T-helper 2 cell treated with Interferon-gamma antibody and Interleukin-4, amounts not matched to agents 5 μg/mL and 100 μg/mL, for 36 hours (primary cell): ENCODE data around the gene OLFML1.

ENCODE experiments used
- DNase-seq: peaks from one replicate; pipeline ENCODE4 v3.0.0; 2021; ENCODE audit warnings: low spot score
- H3K27ac Mint-ChIP-seq: one replicate; pipeline ENCODE4 v1.8.0; 2021; ENCODE audit warnings: mild to moderate bottlenecking, mixed read lengths
- H3K27me3 Mint-ChIP-seq: one replicate; pipeline ENCODE4 v1.8.0; 2021; ENCODE audit warnings: low read depth, mixed read lengths
- H3K36me3 Mint-ChIP-seq: one replicate; pipeline ENCODE4 v1.8.0; 2021; ENCODE audit warnings: low read depth, mixed read lengths
- H3K4me1 Mint-ChIP-seq: one replicate; pipeline ENCODE4 v1.8.0; 2021; ENCODE audit warnings: low read depth, mixed read lengths
- H3K4me3 Mint-ChIP-seq: one replicate; pipeline ENCODE4 v1.8.0; 2022; ENCODE audit warnings: mild to moderate bottlenecking, moderate library complexity, mixed read lengths
- H3K9me3 Mint-ChIP-seq: one replicate; pipeline ENCODE4 v1.8.0; 2021; ENCODE audit warnings: mixed read lengths

Gene OLFML1

GRCh38 chr11:7523416-7524210, 38.3 kb downstream of the OLFML1 start:
- H3K27ac Mint-ChIP-seq: no peak overlapping the region
- no peaks in the 10 kb centered on the region for H3K36me3 Mint-ChIP-seq
- no peaks in the 10 kb centered on the region for H3K9me3 Mint-ChIP-seq
- peaks cover 6% of the 10 kb centered on the region for H3K27me3 Mint-ChIP-seq
- no peak for DNase-seq
- H3K4me3 Mint-ChIP-seq: no peak overlapping the region
- H3K4me1 Mint-ChIP-seq: peaks cover 32% of the 10 kb centered on the region

DNA sequence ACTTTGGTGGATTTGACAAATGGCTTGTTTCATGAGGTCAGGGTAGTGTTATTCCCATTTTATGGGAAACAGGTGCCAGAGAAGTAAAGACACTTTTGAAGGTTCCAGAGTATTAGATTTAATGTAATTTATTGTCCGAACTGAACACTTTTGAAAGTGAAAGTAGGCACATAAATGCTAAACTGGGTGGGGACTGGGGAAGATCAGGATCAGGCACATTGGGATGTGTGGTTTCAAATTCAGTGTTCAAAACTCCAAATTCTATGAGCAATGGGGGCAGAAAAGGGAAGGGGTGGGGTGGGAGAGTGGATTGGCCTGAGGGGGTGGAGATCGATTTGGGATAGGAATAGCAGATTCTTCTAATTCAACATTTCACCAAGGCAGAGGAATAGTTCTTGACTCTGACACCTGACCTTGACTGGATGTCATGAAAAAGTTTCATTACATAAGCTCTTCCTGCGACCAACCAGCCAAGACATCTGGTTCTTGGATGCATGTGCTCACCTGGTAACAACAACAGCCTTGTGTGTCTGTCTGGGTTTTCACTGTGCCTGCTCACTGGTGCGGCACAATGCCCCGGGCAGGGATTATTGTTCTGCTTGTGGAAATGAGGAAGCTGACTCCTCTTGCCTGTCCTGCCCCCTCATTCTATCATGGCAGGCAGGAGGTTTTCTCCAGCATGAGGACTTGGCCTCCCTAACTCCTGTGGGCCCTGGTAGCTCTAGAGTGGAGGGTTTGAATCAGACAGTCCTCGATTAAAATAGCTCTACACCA, 39.3 kb downstream of the OLFML1 start:
- H3K36me3 Mint-ChIP-seq: no peaks in the 10 kb centered on the region
- H3K9me3 Mint-ChIP-seq: no peaks in the 10 kb centered on the region
- H3K27me3 Mint-ChIP-seq: peaks cover 4% of the 10 kb centered on the region
- H3K4me1 Mint-ChIP-seq: peaks cover 32% of the 10 kb centered on the region
- no peak for DNase-seq
- H3K4me3 Mint-ChIP-seq: no peak overlapping the region
- no peak overlapping the region for H3K27ac Mint-ChIP-seq

DNA sequence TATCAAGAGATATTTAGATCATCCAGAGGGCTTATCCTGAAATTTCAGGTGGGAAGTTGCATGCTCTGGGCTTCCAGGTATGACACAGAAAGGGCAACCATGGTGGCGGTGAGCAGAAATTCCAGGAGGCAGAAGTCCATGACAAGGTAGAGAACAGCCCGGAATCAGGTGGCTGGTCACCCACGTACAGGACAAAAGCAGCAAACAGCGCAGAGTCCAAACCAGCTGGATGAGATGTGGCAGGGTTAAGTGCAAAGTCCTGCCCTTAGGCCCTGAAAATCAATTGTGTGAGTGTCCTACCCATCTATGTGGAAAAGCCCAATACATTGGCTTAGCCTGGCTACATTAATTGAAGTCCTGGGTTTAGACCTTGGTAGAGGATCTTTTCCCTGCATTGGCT, 40.1 kb downstream of the OLFML1 start:
- Mint-ChIP-seq H3K27ac (no peak overlapping the region), H3K4me1 (peaks cover 32% of the 10 kb centered on the region), H3K27me3 (peaks cover 4% of the 10 kb centered on the region), H3K36me3 (no peaks in the 10 kb centered on the region), H3K9me3 (no peaks in the 10 kb centered on the region), H3K4me3 (no peak overlapping the region)
- DNase-seq: no peak

GRCh38 chr11:7527029-7527428, 41.7 kb downstream of the OLFML1 start:
- Mint-ChIP-seq H3K27ac (peak overlapping the region; percentile 2), H3K36me3 (no peaks in the 10 kb centered on the region), H3K4me3 (peak overlapping the region; percentile 54), H3K9me3 (no peaks in the 10 kb centered on the region), H3K4me1 (peaks cover 32% of the 10 kb centered on the region), H3K27me3 (peaks cover 4% of the 10 kb centered on the region)
- DNase-seq: no peak

- H3K4me1 Mint-ChIP-seq: peaks cover 34% of the 10 kb centered on the region
- H3K4me3 Mint-ChIP-seq: no peak overlapping the region
- no peaks in the 10 kb centered on the region for H3K36me3 Mint-ChIP-seq
- H3K27me3 Mint-ChIP-seq: peaks cover 5% of the 10 kb centered on the region
- no peak overlapping the region for H3K27ac Mint-ChIP-seq
- no peaks in the 10 kb centered on the region for H3K9me3 Mint-ChIP-seq
- DNase-seq: no peak
Observed at GRCh38 chr11:7528514-7529049, 43.3 kb downstream of the OLFML1 start.

DNA sequence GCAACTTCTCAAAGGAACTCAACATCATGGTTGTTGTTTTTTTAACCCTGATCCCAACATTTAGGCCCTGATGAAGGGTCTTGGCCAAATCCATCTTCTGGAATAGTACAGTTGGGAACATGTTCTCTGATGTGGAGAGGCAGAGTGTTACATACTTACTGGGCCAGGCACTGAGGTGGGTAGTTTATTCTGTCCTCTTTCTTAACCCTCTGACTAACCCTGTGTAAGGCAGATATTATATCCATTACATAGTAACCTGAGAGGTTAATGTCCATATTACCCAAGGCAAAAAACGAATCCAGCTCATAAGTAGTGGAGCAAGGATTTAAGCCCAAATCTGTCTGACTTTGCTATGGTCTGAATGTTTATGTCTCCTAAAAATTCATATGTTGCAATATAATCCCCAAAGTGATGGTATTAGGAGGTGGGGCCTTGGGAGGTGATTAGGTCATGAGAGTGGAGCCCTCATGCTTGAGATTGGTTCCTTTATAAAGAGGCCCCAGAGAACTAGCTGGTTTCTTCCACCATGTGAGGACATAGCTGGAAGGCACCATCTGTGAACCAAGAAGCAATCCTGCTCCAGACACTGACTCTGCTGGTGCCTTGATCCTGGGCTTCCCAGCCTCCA, 44.8 kb downstream of the OLFML1 start:
- Mint-ChIP-seq H3K9me3 (no peaks in the 10 kb centered on the region), H3K4me1 (peaks cover 31% of the 10 kb centered on the region), H3K4me3 (no peak overlapping the region), H3K36me3 (no peaks in the 10 kb centered on the region), H3K27me3 (peaks cover 4% of the 10 kb centered on the region), H3K27ac (no peak overlapping the region)
- DNase-seq: no peak

- H3K4me1 Mint-ChIP-seq: peaks cover 28% of the 10 kb centered on the region
- no peak for DNase-seq
- no peak overlapping the region for H3K27ac Mint-ChIP-seq
Observed at GRCh38 chr11:7531011-7531410, 45.7 kb downstream of the OLFML1 start.

GRCh38 chr11:7532405-7533145, 47.3 kb downstream of the OLFML1 start:
- Mint-ChIP-seq H3K4me1 (peaks cover 17% of the 10 kb centered on the region), H3K9me3 (no peaks in the 10 kb centered on the region), H3K27ac (no peak overlapping the region), H3K36me3 (no peaks in the 10 kb centered on the region), H3K4me3 (no peak overlapping the region), H3K27me3 (peaks cover 14% of the 10 kb centered on the region)
- DNase-seq: no peak

More at GRCh38 chr11:7531011-7531410, 45.7 kb downstream of the OLFML1 start:
- Mint-ChIP-seq H3K9me3 (no peaks in the 10 kb centered on the region), H3K36me3 (no peaks in the 10 kb centered on the region), H3K27me3 (peaks cover 6% of the 10 kb centered on the region), H3K4me3 (no peak overlapping the region)

- peaks cover 12% of the 10 kb centered on the region for H3K4me1 Mint-ChIP-seq
- DNase-seq: no peak
- H3K36me3 Mint-ChIP-seq: no peaks in the 10 kb centered on the region
- no peak overlapping the region for H3K27ac Mint-ChIP-seq
- H3K27me3 Mint-ChIP-seq: peaks cover 14% of the 10 kb centered on the region
- H3K4me3 Mint-ChIP-seq: no peak overlapping the region
- H3K9me3 Mint-ChIP-seq: no peaks in the 10 kb centered on the region
Observed at GRCh38 chr11:7533199-7534041, 48.1 kb downstream of the OLFML1 start.

DNA sequence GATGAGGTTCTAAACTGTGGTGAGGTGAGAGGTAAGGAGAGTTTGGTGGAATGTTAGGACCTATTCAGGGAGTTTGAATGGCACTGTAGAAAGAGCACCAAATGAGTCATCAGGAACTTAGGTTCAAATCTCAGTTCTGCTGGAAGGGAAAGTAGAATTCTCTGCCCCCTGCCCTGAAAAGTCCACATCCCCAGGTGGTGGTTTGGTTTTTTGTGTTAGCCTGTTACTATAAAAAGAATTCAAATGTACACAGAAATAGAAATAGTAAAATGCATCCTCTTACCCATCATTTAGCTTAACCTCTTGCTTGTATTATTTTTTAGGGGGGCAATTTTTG, 48.7 kb downstream of the OLFML1 start:
- no peaks in the 10 kb centered on the region for H3K9me3 Mint-ChIP-seq
- H3K27me3 Mint-ChIP-seq: peaks cover 14% of the 10 kb centered on the region
- H3K27ac Mint-ChIP-seq: no peak overlapping the region
- H3K4me1 Mint-ChIP-seq: peaks cover 12% of the 10 kb centered on the region
- no peak for DNase-seq
- H3K4me3 Mint-ChIP-seq: no peak overlapping the region
- no peaks in the 10 kb centered on the region for H3K36me3 Mint-ChIP-seq

DNA sequence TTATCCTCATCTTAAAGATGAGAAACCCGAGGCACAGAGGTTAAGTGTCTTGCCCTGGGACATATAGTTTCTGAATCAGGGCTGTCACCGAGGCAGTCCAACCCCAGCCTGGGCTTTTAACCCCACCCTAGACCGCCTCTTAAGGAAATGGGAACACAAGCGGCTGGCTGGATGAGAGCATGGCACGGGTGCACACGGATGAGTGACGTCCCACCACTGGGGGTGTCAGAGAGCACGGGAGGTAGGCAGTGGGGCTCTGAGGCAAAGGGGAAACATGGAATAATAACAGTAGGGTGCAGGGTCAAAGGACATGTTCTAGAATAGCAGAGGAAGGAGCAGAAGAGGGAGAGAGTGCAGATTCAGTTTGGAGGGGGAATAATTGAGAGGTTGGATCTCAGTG, 50.8 kb downstream of the OLFML1 start:
- Mint-ChIP-seq H3K27me3 (peaks cover 22% of the 10 kb centered on the region), H3K36me3 (no peaks in the 10 kb centered on the region), H3K4me1 (peaks cover 12% of the 10 kb centered on the region), H3K27ac (no peak overlapping the region), H3K9me3 (no peaks in the 10 kb centered on the region), H3K4me3 (no peak overlapping the region)
- DNase-seq: no peak

DNA sequence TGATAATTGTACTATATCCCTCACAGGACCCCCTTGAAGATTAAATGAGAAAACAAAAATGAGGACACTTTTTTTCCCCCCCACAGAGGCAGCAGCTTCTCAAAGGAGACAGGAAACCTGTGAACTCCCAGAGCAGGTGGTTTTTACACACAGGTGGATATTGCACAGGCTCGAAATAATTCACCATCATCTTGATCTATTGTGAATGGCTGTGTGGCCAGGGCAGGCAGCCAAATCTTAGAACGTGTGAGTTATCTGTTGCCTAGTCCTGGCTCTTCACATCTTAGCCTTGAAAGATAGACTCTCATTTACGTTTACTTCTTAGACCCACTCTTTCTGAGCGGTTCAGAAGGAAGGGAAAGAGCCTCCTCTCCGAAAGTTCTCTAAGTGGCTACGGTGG, 52.0 kb downstream of the OLFML1 start:
- Mint-ChIP-seq H3K36me3 (no peaks in the 10 kb centered on the region), H3K4me3 (no peak overlapping the region), H3K27me3 (peaks cover 29% of the 10 kb centered on the region), H3K4me1 (peaks cover 12% of the 10 kb centered on the region), H3K27ac (no peak overlapping the region), H3K9me3 (no peaks in the 10 kb centered on the region)
- no peak for DNase-seq

- H3K4me1 Mint-ChIP-seq: peaks cover 12% of the 10 kb centered on the region
- no peaks in the 10 kb centered on the region for H3K9me3 Mint-ChIP-seq
- no peak overlapping the region for H3K27ac Mint-ChIP-seq
- DNase-seq: no peak
- H3K4me3 Mint-ChIP-seq: peak overlapping the region; percentile 54
- peaks cover 29% of the 10 kb centered on the region for H3K27me3 Mint-ChIP-seq
- H3K36me3 Mint-ChIP-seq: no peaks in the 10 kb centered on the region
Observed at GRCh38 chr11:7538031-7538430, 52.7 kb downstream of the OLFML1 start.
